IPS DF 6.9 (cell line): ENCODE measurements around the gene SESN3.
"Not testable (repeated sequence)": the region's sequence is repeated elsewhere in the genome, so short reads cannot be mapped to it uniquely, and the experiment has no call there.

Experiments used
- DNase-seq: peaks from one replicate; pipeline ENCODE4 v3.0.0-alpha.2; 2013; ENCODE audit warnings: low read depth, low spot score
- H3K27ac ChIP-seq: one replicate; pipeline ENCODE4 v1.5.1; 2013; ENCODE audit warnings: low read length, control low read depth
- H3K27me3 ChIP-seq: 2 replicates; pipeline ENCODE4 v1.6.1; 2013; ENCODE audit warnings: mild to moderate bottlenecking, low read length; ENCODE audit not compliant: control insufficient read depth, insufficient read depth
- H3K36me3 ChIP-seq: 2 replicates; pipeline ENCODE4 v1.6.1; 2013; ENCODE audit warnings: low read length; ENCODE audit not compliant: control insufficient read depth, insufficient read depth
- H3K4me1 ChIP-seq: 2 replicates; pipeline ENCODE4 v1.6.1; 2013; ENCODE audit warnings: low read length; ENCODE audit not compliant: control insufficient read depth, insufficient read depth
- H3K4me3 ChIP-seq: 2 replicates; pipeline ENCODE4 v1.5.1; 2013; ENCODE audit warnings: mild to moderate bottlenecking, low read length
- H3K9me3 ChIP-seq: 2 replicates; pipeline ENCODE4 v1.6.1; 2013; ENCODE audit warnings: low read length, inconsistent platforms; ENCODE audit not compliant: control insufficient read depth, insufficient read depth
- WGBS: extraction: QIAGEN DNeasy Blood & Tissue Kit; methylation state at CpG from one replicate; pipeline ENCODE4 v1.1.7; 2013; ENCODE audit warnings: mixed read lengths, missing lambda C conversion rate; ENCODE audit not compliant: insufficient read length, insufficient coverage; 5-methylcytosine and 5-hydroxymethylcytosine counted together

SESN3 gene

GRCh38 chr11:95239871-95240649 lies 9.1 kb upstream of the SESN3 start:
- DNase-seq, result no peak
- Histone ChIP-seq H3K9me3 (no peaks in the 10 kb centered on the region), H3K36me3 (no peaks in the 10 kb centered on the region), H3K4me1 (no peaks in the 10 kb centered on the region), H3K27ac (no peak overlapping the region), H3K27me3 (no peaks in the 10 kb centered on the region), H3K4me3 (no peak overlapping the region)
- WGBS, result 100% methylated on average over 1 of the region's 5 CpGs

GRCh38 chr11:95232666-95233065 lies 1.7 kb upstream of the SESN3 start:
- Histone ChIP-seq H3K36me3 (no peaks in the 10 kb centered on the region; the same call in 1 of the 2 replicates), H3K4me1 (no peaks in the 10 kb centered on the region; the same call in 1 of the 2 replicates), H3K27me3 (peaks cover 3% of the 10 kb centered on the region; the same call in 1 of the 2 replicates), H3K4me3 (no peak overlapping the region; the same call in 1 of the 2 replicates), H3K27ac (no peak overlapping the region), H3K9me3 (no peaks in the 10 kb centered on the region)
- WGBS, result no CpG with 5 or more reads among the region's 3 CpGs
- no peak for DNase-seq

- Histone ChIP-seq H3K4me1 (no peaks in the 10 kb centered on the region; the same call in 1 of the 2 replicates), H3K27ac (no peak overlapping the region), H3K36me3 (no peaks in the 10 kb centered on the region; the same call in 1 of the 2 replicates), H3K27me3 (peaks cover 3% of the 10 kb centered on the region; the same call in 1 of the 2 replicates), H3K4me3 (peak overlapping the region; percentile 38; the same call in 1 of the 2 replicates), H3K9me3 (no peaks in the 10 kb centered on the region)
- no peak for DNase-seq
- WGBS, result no CpG with 5 or more reads among the region's 35 CpGs
Observed at GRCh38 chr11:95231881-95232605, 1.0 kb upstream of the SESN3 start.

- Histone ChIP-seq H3K27me3 (peaks cover 3% of the 10 kb centered on the region; the same call in 1 of the 2 replicates), H3K4me3 (peak overlapping the region; percentile 92)
- WGBS, result no CpG with 5 or more reads among the region's 40 CpGs
Observed at GRCh38 chr11:95230810-95231126, 234 bp downstream of the SESN3 start.

GRCh38 chr11:95229993-95230809 lies 801 bp downstream of the SESN3 start:
- Histone ChIP-seq H3K4me1 (no peaks in the 10 kb centered on the region; the same call in 1 of the 2 replicates), H3K4me3 (peak overlapping the region; percentile 92), H3K9me3 (no peaks in the 10 kb centered on the region), H3K27me3 (peaks cover 3% of the 10 kb centered on the region; the same call in 1 of the 2 replicates), H3K27ac (no peak overlapping the region), H3K36me3 (no peaks in the 10 kb centered on the region; the same call in 1 of the 2 replicates)
- DNase-seq, result no peak
- no CpG with 5 or more reads among the region's 42 CpGs for WGBS

More at GRCh38 chr11:95230810-95231126, 234 bp downstream of the SESN3 start:
- Histone ChIP-seq H3K36me3 (no peaks in the 10 kb centered on the region; the same call in 1 of the 2 replicates), H3K9me3 (no peaks in the 10 kb centered on the region), H3K4me1 (no peaks in the 10 kb centered on the region; the same call in 1 of the 2 replicates), H3K27ac (no peak overlapping the region)
- no peak for DNase-seq

- no peaks in the 10 kb centered on the region; the same call in 1 of the 2 replicates for H3K4me1 ChIP-seq
- no CpG with 5 or more reads among the region's 12 CpGs for WGBS
- peak overlapping the region; percentile 92; the same call in 1 of the 2 replicates for H3K4me3 ChIP-seq
- DNase-seq, result no peak
- no peaks in the 10 kb centered on the region for H3K9me3 ChIP-seq
- peaks cover 3% of the 10 kb centered on the region; the same call in 1 of the 2 replicates for H3K27me3 ChIP-seq
- no peaks in the 10 kb centered on the region; the same call in 1 of the 2 replicates for H3K36me3 ChIP-seq
- H3K27ac ChIP-seq, result no peak overlapping the region
Observed at GRCh38 chr11:95229199-95229992, 1.6 kb downstream of the SESN3 start.

GRCh38 chr11:95228081-95228749 lies 2.8 kb downstream of the SESN3 start:
- H3K4me3 ChIP-seq, result no peak overlapping the region
- no peaks in the 10 kb centered on the region for H3K27me3 ChIP-seq
- H3K27ac ChIP-seq, result no peak overlapping the region
- H3K36me3 ChIP-seq, result no peaks in the 10 kb centered on the region; the same call in 1 of the 2 replicates
- DNase-seq, result no peak
- no peaks in the 10 kb centered on the region; the same call in 1 of the 2 replicates for H3K4me1 ChIP-seq
- no CpG with 5 or more reads among the region's 2 CpGs for WGBS
- no peaks in the 10 kb centered on the region for H3K9me3 ChIP-seq

- not testable (repeated sequence) for H3K36me3 ChIP-seq, H3K4me1 ChIP-seq, DNase-seq, H3K9me3 ChIP-seq, H3K27me3 ChIP-seq, H3K4me3 ChIP-seq, H3K27ac ChIP-seq
- WGBS, result no CpG with 5 or more reads among the region's 6 CpGs
Observed at GRCh38 chr11:95227060-95227459, 3.9 kb downstream of the SESN3 start.

GRCh38 chr11:95222817-95223216 lies 8.2 kb downstream of the SESN3 start:
- no CpG with 5 or more reads among the region's 3 CpGs for WGBS
- no peaks in the 10 kb centered on the region for H3K27me3 ChIP-seq
- DNase-seq, result no peak

More at GRCh38 chr11:95222817-95223216, 8.2 kb downstream of the SESN3 start:
- Histone ChIP-seq H3K27ac (no peak overlapping the region), H3K36me3 (no peaks in the 10 kb centered on the region), H3K4me1 (no peaks in the 10 kb centered on the region), H3K4me3 (no peak overlapping the region), H3K9me3 (no peaks in the 10 kb centered on the region)
